ENCODE data around the gene HACD2. TPM values are rescaled to one million over a fixed set of nuclear protein-coding genes. Genes with fewer than 3 reads are reported as not detected.

HACD2 gene
- total RNA-seq, 1 donor from 2014 or later = 34.3 TPM

- H3K9me3 ChIP-seq (ENCODE audit: insufficient read depth, low read depth, low read length) = no peaks in the 10 kb centered on the region
- H2AFZ ChIP-seq (ENCODE audit: low read depth, low read length) = no peak overlapping the region
- H3K27me3 ChIP-seq (ENCODE audit: insufficient read depth, low read length) = no peaks in the 10 kb centered on the region
- H3K9me3 Mint-ChIP-seq (ENCODE audit: unreplicated experiment) = no peaks in the 10 kb centered on the region
- H3K4me3 Mint-ChIP-seq (ENCODE audit: unreplicated experiment) = no peak overlapping the region
- no peak overlapping the region for H3K9ac ChIP-seq (ENCODE audit: low read length)
- FAIRE-seq = peak; percentile 41
- H3K36me3 Mint-ChIP-seq (ENCODE audit: low read depth, unreplicated experiment) = peaks cover 8% of the 10 kb centered on the region
- H3K4me3 ChIP-seq (ENCODE audit: insufficient read depth, low read depth, low read length) = no peak overlapping the region
- TF ChIP-seq EZH2 (IDR thresholded peaks at IDR 0.05; ENCODE audit: insufficient read depth, low read length) = no peak
- no peak for TF ChIP-seq CTCF (IDR thresholded peaks at IDR 0.05; ENCODE audit: insufficient read depth, low read depth, low read length)
- H3K27me3 Mint-ChIP-seq (ENCODE audit: low read depth, unreplicated experiment) = no peaks in the 10 kb centered on the region
- peaks cover 13% of the 10 kb centered on the region for H3K4me1 Mint-ChIP-seq (ENCODE audit: low read depth, unreplicated experiment)
- no peak overlapping the region for H3K27ac ChIP-seq (ENCODE audit: low read depth, low read length)
- no peak overlapping the region for H3K27ac Mint-ChIP-seq (ENCODE audit: unreplicated experiment)
- DNase-seq (ENCODE audit: low read depth) = no peak
- H3K4me1 ChIP-seq (ENCODE audit: insufficient read depth, low read length) = peaks cover under 1% of the 10 kb centered on the region
- no peak overlapping the region for H3K4me2 ChIP-seq (ENCODE audit: low read length)
- no peaks in the 10 kb centered on the region for H3K79me2 ChIP-seq (ENCODE audit: insufficient read depth, low read length)
- no peaks in the 10 kb centered on the region for H4K20me1 ChIP-seq (ENCODE audit: insufficient read depth, low read length)
- H3K36me3 ChIP-seq (ENCODE audit: insufficient read depth, low read length) = peaks cover 18% of the 10 kb centered on the region
Measured at GRCh38 chr3:123611082-123611481, 26.2 kb upstream of the HACD2 start.

- FAIRE-seq = no peak
Measured at GRCh38 chr3:123610331-123610730, 25.5 kb upstream of the HACD2 start.

More at GRCh38 chr3:123610331-123610730, 25.5 kb upstream of the HACD2 start:
- H3K9ac ChIP-seq (ENCODE audit: low read length) = no peak overlapping the region
- no peaks in the 10 kb centered on the region for H3K79me2 ChIP-seq (ENCODE audit: insufficient read depth, low read length)
- Mint-ChIP-seq H3K4me1 (ENCODE audit: low read depth, unreplicated experiment) (peaks cover 17% of the 10 kb centered on the region), H3K27ac (ENCODE audit: unreplicated experiment) (no peak overlapping the region), H3K27me3 (ENCODE audit: low read depth, unreplicated experiment) (no peaks in the 10 kb centered on the region), H3K36me3 (ENCODE audit: low read depth, unreplicated experiment) (peaks cover 8% of the 10 kb centered on the region), H3K4me3 (ENCODE audit: unreplicated experiment) (no peak overlapping the region), H3K9me3 (ENCODE audit: unreplicated experiment) (no peaks in the 10 kb centered on the region)
- DNase-seq (ENCODE audit: low read depth) = no peak
- no peak overlapping the region for H2AFZ ChIP-seq (ENCODE audit: low read depth, low read length)
- TF ChIP-seq CTCF (IDR thresholded peaks at IDR 0.05; ENCODE audit: insufficient read depth, low read depth, low read length) (no peak), EZH2 (IDR thresholded peaks at IDR 0.05; ENCODE audit: insufficient read depth, low read length) (no peak)
- H3K9me3 ChIP-seq (ENCODE audit: insufficient read depth, low read depth, low read length) = no peaks in the 10 kb centered on the region
- H3K4me2 ChIP-seq (ENCODE audit: low read length) = no peak overlapping the region
- no peaks in the 10 kb centered on the region for H3K27me3 ChIP-seq (ENCODE audit: insufficient read depth, low read length)
- H3K4me3 ChIP-seq (ENCODE audit: insufficient read depth, low read depth, low read length) = no peak overlapping the region
- H4K20me1 ChIP-seq (ENCODE audit: insufficient read depth, low read length) = no peaks in the 10 kb centered on the region
- H3K4me1 ChIP-seq (ENCODE audit: insufficient read depth, low read length) = peaks cover 7% of the 10 kb centered on the region
- no peak overlapping the region for H3K27ac ChIP-seq (ENCODE audit: low read depth, low read length)
- H3K36me3 ChIP-seq (ENCODE audit: insufficient read depth, low read length) = peaks cover 18% of the 10 kb centered on the region
